ENCODE data around the gene VAPA.

- TF ChIP-seq ZNF138 (CRISPR knock-in tag; conservative IDR thresholded peaks at IDR 0.05) (no peak), CTCF (IDR thresholded peaks at IDR 0.05) (no peak), JUN (CRISPR knock-in tag; IDR thresholded peaks at IDR 0.05) (no peak), USF2 (CRISPR knock-in tag; IDR thresholded peaks at IDR 0.05) (no peak), USF1 (CRISPR knock-in tag; IDR thresholded peaks at IDR 0.05) (no peak), E2F4 (CRISPR knock-in tag; IDR thresholded peaks at IDR 0.05; ENCODE audit: borderline replicate concordance, low read depth) (no peak), NR1H2 (CRISPR knock-in tag; IDR thresholded peaks at IDR 0.05) (no peak), STAT6 (CRISPR knock-in tag; conservative IDR thresholded peaks at IDR 0.05; ENCODE audit: low read depth) (no peak), ZNF263 (CRISPR knock-in tag; IDR thresholded peaks at IDR 0.05; ENCODE audit: low read depth) (no peak), ZNF121 (CRISPR knock-in tag; IDR thresholded peaks at IDR 0.05) (no peak), FOXP1 (CRISPR knock-in tag; IDR thresholded peaks at IDR 0.05; ENCODE audit: borderline replicate concordance) (no peak)
- TF ChIP-seq, protein P1, sequence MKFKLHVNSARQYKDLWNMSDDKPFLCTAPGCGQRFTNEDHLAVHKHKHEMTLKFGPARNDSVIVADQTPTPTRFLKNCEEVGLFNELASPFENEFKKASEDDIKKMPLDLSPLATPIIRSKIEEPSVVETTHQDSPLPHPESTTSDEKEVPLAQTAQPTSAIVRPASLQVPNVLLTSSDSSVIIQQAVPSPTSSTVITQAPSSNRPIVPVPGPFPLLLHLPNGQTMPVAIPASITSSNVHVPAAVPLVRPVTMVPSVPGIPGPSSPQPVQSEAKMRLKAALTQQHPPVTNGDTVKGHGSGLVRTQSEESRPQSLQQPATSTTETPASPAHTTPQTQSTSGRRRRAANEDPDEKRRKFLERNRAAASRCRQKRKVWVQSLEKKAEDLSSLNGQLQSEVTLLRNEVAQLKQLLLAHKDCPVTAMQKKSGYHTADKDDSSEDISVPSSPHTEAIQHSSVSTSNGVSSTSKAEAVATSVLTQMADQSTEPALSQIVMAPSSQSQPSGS (CRISPR knock-in tag; IDR thresholded peaks at IDR 0.05; ENCODE audit: borderline replicate concordance, low read depth): no peak
- TF ChIP-seq, protein P2, sequence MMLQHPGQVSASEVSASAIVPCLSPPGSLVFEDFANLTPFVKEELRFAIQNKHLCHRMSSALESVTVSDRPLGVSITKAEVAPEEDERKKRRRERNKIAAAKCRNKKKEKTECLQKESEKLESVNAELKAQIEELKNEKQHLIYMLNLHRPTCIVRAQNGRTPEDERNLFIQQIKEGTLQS (CRISPR knock-in tag; conservative IDR thresholded peaks at IDR 0.05): no peak
Observed at GRCh38 chr18:9915291-9916076, 1.7 kb downstream of the VAPA start.
